Measurements from ENCODE around the gene LRMDA.

The LRMDA gene

GRCh38 chr10:75889051-75889450, 457.6 kb downstream of the LRMDA start:
- no peak for DNase-seq

GRCh38 chr10:75894761-75895160, 463.3 kb downstream of the LRMDA start:
- no peak for DNase-seq

GRCh38 chr10:75895259-75895658, 463.8 kb downstream of the LRMDA start:
- DNase-seq = no peak

- DNase-seq = no peak
Measured at GRCh38 chr10:75899816-75900390, 468.5 kb downstream of the LRMDA start.

- no peak for DNase-seq
Measured at GRCh38 chr10:75902816-75903215, 471.4 kb downstream of the LRMDA start.

- DNase-seq = no peak
Measured at GRCh38 chr10:75904499-75905283, 473.3 kb downstream of the LRMDA start.

- no peak for DNase-seq
Measured at GRCh38 chr10:75905490-75905889, 474.1 kb downstream of the LRMDA start.

- no peak for DNase-seq
Measured at GRCh38 chr10:75910032-75910431, 478.6 kb downstream of the LRMDA start.

GRCh38 chr10:75911426-75911825, 480.0 kb downstream of the LRMDA start:
- DNase-seq = no peak

GRCh38 chr10:75916906-75917305, 485.5 kb downstream of the LRMDA start:
- DNase-seq = no peak

- no peak for DNase-seq
Measured at GRCh38 chr10:75919913-75920312, 488.5 kb downstream of the LRMDA start.

GRCh38 chr10:75922435-75922834, 491.0 kb downstream of the LRMDA start:
- DNase-seq = no peak

GRCh38 chr10:75924309-75924902, 493.0 kb downstream of the LRMDA start:
- DNase-seq = no peak

- DNase-seq = no peak
Measured at GRCh38 chr10:75925999-75926398, 494.6 kb downstream of the LRMDA start.

- no peak for DNase-seq
Measured at GRCh38 chr10:75926763-75927162, 495.3 kb downstream of the LRMDA start.

GRCh38 chr10:75928231-75928630, 496.8 kb downstream of the LRMDA start:
- DNase-seq = no peak

- DNase-seq = no peak
Measured at GRCh38 chr10:75929630-75930161, 498.3 kb downstream of the LRMDA start.

GRCh38 chr10:75932921-75933320, 501.5 kb downstream of the LRMDA start:
- no peak for DNase-seq

GRCh38 chr10:75935240-75935639, 503.8 kb downstream of the LRMDA start:
- DNase-seq = no peak

GRCh38 chr10:75935650-75936400, 504.4 kb downstream of the LRMDA start:
- DNase-seq = no peak

GRCh38 chr10:75936841-75937240, 505.4 kb downstream of the LRMDA start:
- no peak for DNase-seq

GRCh38 chr10:75937823-75938222, 506.4 kb downstream of the LRMDA start:
- DNase-seq = no peak

GRCh38 chr10:75938380-75939122, 507.1 kb downstream of the LRMDA start:
- DNase-seq = no peak
